ENCODE data around the gene PPP1R9A.

DNA sequence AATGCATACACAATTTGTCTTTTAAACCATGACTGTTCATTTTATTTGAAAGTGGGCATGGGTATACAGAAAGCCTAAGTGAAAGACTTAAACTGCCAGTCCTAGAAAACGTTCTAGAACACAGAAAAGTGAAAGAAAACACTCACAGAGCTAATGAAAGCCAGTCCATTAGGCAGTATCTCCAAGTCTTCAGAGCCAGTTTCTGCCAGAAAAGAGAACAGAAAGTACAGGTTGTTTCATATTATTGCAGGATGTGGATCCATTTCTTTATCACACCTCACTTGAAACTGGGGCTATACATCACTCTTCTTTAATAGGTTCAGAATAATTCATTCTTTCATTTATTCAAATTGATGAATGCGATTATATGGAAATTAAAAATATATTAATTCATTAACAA is 409.2 kb downstream of the PPP1R9A start:
- TF ChIP-seq ZNF529 (tag by site-specific recombination; IDR thresholded peaks at IDR 0.05; ENCODE audit: insufficient replicate concordance) = no peak
- TF ChIP-seq, protein P1, sequence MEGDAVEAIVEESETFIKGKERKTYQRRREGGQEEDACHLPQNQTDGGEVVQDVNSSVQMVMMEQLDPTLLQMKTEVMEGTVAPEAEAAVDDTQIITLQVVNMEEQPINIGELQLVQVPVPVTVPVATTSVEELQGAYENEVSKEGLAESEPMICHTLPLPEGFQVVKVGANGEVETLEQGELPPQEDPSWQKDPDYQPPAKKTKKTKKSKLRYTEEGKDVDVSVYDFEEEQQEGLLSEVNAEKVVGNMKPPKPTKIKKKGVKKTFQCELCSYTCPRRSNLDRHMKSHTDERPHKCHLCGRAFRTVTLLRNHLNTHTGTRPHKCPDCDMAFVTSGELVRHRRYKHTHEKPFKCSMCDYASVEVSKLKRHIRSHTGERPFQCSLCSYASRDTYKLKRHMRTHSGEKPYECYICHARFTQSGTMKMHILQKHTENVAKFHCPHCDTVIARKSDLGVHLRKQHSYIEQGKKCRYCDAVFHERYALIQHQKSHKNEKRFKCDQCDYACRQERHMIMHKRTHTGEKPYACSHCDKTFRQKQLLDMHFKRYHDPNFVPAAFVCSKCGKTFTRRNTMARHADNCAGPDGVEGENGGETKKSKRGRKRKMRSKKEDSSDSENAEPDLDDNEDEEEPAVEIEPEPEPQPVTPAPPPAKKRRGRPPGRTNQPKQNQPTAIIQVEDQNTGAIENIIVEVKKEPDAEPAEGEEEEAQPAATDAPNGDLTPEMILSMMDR (tag by site-specific recombination; IDR thresholded peaks at IDR 0.05) = no peak
- TF ChIP-seq, protein P2, sequence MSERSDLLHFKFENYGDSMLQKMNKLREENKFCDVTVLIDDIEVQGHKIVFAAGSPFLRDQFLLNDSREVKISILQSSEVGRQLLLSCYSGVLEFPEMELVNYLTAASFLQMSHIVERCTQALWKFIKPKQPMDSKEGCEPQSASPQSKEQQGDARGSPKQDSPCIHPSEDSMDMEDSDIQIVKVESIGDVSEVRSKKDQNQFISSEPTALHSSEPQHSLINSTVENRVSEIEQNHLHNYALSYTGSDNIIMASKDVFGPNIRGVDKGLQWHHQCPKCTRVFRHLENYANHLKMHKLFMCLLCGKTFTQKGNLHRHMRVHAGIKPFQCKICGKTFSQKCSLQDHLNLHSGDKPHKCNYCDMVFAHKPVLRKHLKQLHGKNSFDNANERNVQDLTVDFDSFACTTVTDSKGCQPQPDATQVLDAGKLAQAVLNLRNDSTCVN (tag by site-specific recombination; optimal IDR thresholded peaks at IDR 0.05) = no peak
- no peak for TF ChIP-seq KLF10 (tag by site-specific recombination; IDR thresholded peaks at IDR 0.05)
- TF ChIP-seq, protein P3, sequence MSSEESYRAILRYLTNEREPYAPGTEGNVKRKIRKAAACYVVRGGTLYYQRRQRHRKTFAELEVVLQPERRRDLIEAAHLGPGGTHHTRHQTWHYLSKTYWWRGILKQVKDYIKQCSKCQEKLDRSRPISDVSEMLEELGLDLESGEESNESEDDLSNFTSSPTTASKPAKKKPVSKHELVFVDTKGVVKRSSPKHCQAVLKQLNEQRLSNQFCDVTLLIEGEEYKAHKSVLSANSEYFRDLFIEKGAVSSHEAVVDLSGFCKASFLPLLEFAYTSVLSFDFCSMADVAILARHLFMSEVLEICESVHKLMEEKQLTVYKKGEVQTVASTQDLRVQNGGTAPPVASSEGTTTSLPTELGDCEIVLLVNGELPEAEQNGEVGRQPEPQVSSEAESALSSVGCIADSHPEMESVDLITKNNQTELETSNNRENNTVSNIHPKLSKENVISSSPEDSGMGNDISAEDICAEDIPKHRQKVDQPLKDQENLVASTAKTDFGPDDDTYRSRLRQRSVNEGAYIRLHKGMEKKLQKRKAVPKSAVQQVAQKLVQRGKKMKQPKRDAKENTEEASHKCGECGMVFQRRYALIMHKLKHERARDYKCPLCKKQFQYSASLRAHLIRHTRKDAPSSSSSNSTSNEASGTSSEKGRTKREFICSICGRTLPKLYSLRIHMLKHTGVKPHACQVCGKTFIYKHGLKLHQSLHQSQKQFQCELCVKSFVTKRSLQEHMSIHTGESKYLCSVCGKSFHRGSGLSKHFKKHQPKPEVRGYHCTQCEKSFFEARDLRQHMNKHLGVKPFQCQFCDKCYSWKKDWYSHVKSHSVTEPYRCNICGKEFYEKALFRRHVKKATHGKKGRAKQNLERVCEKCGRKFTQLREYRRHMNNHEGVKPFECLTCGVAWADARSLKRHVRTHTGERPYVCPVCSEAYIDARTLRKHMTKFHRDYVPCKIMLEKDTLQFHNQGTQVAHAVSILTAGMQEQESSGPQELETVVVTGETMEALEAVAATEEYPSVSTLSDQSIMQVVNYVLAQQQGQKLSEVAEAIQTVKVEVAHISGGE (tag by site-specific recombination; conservative IDR thresholded peaks at IDR 0.05; ENCODE audit: low read depth) = no peak
- TF ChIP-seq, protein P4, sequence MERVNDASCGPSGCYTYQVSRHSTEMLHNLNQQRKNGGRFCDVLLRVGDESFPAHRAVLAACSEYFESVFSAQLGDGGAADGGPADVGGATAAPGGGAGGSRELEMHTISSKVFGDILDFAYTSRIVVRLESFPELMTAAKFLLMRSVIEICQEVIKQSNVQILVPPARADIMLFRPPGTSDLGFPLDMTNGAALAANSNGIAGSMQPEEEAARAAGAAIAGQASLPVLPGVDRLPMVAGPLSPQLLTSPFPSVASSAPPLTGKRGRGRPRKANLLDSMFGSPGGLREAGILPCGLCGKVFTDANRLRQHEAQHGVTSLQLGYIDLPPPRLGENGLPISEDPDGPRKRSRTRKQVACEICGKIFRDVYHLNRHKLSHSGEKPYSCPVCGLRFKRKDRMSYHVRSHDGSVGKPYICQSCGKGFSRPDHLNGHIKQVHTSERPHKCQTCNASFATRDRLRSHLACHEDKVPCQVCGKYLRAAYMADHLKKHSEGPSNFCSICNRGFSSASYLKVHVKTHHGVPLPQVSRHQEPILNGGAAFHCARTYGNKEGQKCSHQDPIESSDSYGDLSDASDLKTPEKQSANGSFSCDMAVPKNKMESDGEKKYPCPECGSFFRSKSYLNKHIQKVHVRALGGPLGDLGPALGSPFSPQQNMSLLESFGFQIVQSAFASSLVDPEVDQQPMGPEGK (tag by site-specific recombination; IDR thresholded peaks at IDR 0.05) = no peak
- no peak for TF ChIP-seq ZNF501 (tag by site-specific recombination; IDR thresholded peaks at IDR 0.05)
- TF ChIP-seq ZNF155 (tag by site-specific recombination; IDR thresholded peaks at IDR 0.05) = no peak
- no peak for TF ChIP-seq ZNF510 (tag by site-specific recombination; IDR thresholded peaks at IDR 0.05; ENCODE audit: insufficient replicate concordance)
- TF ChIP-seq, protein P5, sequence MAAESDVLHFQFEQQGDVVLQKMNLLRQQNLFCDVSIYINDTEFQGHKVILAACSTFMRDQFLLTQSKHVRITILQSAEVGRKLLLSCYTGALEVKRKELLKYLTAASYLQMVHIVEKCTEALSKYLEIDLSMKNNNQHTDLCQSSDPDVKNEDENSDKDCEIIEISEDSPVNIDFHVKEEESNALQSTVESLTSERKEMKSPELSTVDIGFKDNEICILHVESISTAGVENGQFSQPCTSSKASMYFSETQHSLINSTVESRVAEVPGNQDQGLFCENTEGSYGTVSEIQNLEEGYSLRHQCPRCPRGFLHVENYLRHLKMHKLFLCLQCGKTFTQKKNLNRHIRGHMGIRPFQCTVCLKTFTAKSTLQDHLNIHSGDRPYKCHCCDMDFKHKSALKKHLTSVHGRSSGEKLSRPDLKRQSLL (tag by site-specific recombination; IDR thresholded peaks at IDR 0.05) = no peak
- TF ChIP-seq, protein P6, sequence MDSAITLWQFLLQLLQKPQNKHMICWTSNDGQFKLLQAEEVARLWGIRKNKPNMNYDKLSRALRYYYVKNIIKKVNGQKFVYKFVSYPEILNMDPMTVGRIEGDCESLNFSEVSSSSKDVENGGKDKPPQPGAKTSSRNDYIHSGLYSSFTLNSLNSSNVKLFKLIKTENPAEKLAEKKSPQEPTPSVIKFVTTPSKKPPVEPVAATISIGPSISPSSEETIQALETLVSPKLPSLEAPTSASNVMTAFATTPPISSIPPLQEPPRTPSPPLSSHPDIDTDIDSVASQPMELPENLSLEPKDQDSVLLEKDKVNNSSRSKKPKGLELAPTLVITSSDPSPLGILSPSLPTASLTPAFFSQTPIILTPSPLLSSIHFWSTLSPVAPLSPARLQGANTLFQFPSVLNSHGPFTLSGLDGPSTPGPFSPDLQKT (IDR thresholded peaks at IDR 0.05; ENCODE audit: borderline replicate concordance, low read depth, low read length) = no peak
